HG03571 (cell line): ENCODE measurements around the gene CASP2.
"Not testable (repeated sequence)": the region's sequence is repeated elsewhere in the genome, so short reads cannot be mapped to it uniquely, and the experiment has no call there.

Experiments used
- ATAC-seq: cut with Tn5 transposase; IDR thresholded peaks from one replicate; pipeline ENCODE4 v1.9.1; 2021; ENCODE audit not compliant: unreplicated experiment

Gene CASP2

DNA sequence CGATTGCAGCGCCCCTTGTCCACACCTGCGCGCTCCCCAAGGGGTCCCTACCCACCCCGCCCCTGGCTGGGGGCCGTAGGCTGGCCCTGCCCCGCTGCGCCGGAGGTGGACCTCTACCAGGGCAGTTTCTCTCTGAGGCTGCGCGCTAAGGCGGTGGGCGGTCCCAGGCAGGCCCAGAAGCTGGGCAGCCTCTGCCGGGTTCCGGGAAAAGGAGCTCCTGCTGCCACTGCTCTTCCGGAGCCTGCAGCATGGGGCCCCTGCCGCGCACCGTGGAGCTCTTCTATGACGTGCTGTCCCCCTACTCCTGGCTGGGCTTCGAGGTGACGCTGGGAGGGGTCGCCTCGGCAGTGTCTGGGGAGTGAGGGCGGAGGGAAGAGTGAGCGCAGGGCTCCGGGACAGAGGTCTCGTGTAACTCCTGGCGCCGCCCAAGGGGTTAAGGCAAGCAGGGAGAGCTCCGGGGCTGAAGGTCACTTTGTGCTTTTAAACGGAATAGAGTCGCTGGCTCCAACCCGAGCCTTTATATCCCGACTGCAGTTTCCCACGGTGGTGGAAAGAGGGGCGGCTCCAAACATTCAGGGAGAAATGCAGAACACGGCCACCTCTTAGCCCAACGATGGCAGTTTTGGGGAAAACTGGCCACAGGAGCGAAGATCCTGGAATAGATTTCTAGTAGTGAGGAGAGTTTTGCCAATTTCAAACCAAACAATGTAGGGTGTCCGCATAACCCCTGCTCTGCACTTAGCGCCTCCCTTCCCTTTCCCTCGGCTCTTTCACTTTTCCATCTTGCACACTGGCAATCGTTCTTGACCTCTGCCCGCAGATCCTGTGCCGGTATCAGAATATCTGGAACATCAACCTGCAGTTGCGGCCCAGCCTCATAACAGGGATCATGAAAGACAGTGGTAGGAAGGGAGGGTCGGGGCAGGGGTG is 24.6 kb upstream of the CASP2 start, which contains the start of gene GSTK1:
TSS of gene GSTK1 (plus strand) at position 176 of the 930 bp plus-strand sequence. CDS start at position 249, 73 bp downstream.
- peak; percentile 98 for ATAC-seq

GRCh38 chr7:143264196-143264568 is 24.0 kb upstream of the CASP2 start:
- ATAC-seq, result not testable (repeated sequence)

DNA sequence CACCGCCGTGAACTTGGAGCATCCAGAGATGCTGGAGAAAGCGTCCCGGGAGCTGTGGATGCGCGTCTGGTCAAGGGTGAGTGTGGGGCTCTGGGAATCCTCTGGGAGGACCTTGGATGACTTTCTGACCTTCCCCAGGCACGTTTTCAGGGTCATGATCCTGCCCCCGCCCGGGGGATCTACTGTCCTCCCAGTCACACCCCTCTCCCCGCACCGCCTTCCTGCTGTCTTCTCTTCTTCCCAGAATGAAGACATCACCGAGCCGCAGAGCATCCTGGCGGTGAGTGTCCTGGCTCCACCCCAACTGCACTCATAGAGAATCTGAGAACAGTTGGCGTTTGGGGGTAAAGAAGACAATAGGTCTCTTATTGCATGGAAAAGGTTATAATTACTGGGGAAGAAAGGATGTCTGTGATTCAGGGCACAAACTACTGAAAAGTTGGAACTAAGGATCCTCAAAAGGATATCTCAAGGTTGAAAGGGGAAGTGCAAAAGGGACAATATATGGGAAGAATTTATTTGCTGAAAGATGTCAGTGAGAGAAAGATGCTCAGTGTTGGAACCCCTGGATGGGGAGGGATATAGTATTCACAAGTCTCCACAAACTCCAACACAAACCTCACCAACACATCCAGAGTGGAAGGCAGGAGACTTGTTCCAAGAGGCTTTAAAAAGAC is 23.0 kb upstream of the CASP2 start:
- ATAC-seq, result no peak

DNA sequence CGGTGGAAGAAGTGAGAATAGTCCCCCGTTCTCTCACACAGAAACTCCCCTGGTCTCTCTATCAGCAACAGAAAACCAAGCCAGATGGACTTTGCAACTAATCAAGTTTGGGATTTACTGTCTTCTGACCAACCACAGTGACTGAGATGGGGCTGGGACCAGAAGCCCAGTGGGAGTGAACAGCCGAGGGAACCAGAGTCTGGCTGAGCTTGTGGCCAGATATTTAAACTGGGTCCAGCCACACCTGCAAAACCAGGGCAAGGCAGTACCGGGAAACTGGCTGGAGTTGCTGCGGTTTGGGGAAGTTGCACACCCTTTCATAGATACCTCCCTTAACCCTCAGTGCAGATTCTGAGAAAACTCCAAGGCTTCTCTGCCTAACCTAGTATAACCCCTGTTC is 18.9 kb upstream of the CASP2 start:
- no peak for ATAC-seq

DNA sequence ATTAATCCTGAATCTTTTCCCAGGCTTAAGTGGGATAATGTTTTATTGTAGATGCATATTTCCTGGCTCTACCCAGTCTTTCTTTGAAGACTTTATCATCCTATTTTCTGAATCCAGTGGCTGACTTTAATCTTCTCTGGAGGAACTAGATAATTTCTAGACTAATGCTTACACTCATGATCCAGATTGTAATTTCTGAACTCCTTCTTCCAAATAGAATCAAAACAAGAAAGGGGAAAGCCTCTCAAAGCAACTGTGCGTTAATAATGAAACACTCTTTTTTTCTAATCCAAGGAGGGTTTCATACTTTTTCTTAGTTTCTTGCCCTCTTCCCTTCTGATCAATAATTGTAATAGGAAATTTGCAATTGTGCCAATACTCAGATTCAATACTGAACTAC is 16.9 kb upstream of the CASP2 start:
- no peak for ATAC-seq

GRCh38 chr7:143272871-143273270 is 15.3 kb upstream of the CASP2 start:
- no peak for ATAC-seq

DNA sequence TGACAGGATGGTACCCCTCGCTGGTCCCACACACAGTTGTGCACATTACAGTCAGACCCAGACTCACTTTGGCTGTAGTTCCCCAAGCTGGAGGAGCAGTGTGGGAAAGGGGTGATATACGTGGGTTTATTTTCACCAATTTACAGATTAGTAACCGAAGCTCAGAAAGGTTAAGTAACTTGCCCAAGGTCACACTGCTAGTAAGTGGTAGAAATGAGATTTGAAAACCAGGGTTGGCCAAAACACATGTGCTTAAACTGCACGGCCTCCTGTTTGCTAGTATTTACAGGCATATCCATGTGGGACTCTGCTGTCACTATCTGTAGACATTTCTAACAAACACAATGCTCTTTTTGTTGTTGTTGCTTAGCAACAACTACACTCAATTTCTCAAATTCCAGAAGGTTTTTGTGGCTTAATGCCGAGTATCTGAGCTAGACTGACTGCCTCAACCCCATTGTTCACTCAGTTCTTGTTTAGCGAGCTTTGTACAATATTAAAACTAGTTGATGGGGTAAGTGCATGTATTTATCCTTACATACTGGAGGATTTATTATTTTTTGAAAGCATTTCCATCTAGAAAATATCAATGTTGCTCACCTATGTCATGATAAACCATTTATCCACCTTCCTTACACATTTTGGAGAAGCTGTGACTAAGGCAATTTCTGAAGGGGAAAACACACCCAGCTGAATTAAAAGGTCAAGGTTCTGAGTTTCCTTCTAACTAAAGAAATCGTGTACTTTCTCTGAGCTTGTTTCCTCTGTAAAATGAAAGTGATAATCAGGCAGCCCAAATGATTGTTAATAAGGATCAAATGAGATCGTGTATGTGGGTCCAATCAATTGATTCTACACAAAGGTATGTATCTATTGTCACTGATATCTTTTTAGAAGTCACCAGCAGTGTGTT is 8.7 kb upstream of the CASP2 start:
- no peak for ATAC-seq

- no peak for ATAC-seq
Observed at GRCh38 chr7:143280160-143280559, 8.0 kb upstream of the CASP2 start.

GRCh38 chr7:143280566-143280965 is 7.6 kb upstream of the CASP2 start:
- ATAC-seq, result no peak

GRCh38 chr7:143281529-143281928 is 6.6 kb upstream of the CASP2 start:
- ATAC-seq, result no peak

DNA sequence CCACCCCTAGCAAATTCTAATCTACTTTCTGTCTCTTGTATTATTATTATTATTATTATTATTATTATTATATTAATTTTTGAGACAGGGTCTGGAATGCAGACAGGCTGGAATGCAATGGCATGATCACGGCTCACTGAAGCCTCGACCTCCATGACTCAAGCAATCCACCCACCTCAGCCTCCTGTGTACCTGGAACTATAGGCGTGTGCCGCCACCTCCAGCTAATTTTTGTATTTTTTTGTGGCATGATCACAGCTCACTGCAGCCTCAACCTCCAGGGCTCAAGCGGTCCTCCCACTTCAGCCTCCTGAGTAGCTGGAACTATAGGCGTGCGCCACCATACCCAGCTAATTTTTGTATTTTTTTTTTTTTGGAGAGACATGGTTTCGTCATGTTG is 6.0 kb upstream of the CASP2 start:
- ATAC-seq, result no peak

DNA sequence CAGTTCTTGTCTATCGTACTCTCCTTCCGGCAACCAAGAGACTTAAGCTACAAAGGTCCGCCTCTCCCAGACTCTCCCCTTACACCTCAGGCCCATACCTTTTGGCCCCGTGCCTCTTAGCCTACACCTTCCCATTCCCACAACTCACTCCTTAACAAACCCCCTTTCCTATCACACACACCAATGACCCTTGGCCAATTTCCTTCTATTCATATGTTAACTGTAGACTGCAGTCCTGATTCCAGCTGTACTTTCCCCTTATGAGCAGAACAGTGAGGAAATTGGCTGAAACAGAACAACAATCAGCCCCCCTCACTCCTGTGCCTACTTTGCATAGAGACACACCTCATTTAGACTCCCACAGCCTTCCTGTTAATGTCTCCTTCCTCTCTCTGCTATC is 4.8 kb upstream of the CASP2 start:
- ATAC-seq, result no peak

- no peak for ATAC-seq
Observed at GRCh38 chr7:143284591-143285469, 3.3 kb upstream of the CASP2 start, which contains the start of gene TMEM139. Gene TMEM139, plus strand, starts transcription at chr7:143284958. Its CDS starts 1,000 bp downstream, at chr7:143285958.

DNA sequence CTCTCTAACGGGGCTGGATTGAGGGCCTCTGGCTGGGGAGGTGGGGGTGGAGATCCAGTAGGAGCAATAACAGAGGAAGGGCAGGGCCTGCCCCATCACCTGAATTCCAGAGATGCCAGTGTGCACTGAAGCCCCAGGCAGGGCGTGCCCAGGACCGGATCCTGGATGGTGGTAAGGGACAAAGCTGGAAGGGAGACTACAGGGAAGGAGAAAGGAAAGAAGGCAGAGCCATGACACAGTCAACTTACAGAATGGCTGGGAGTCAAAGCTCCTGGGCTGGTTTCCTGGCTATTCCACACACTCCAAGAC is 2.7 kb upstream of the CASP2 start:
- ATAC-seq, result no peak

DNA sequence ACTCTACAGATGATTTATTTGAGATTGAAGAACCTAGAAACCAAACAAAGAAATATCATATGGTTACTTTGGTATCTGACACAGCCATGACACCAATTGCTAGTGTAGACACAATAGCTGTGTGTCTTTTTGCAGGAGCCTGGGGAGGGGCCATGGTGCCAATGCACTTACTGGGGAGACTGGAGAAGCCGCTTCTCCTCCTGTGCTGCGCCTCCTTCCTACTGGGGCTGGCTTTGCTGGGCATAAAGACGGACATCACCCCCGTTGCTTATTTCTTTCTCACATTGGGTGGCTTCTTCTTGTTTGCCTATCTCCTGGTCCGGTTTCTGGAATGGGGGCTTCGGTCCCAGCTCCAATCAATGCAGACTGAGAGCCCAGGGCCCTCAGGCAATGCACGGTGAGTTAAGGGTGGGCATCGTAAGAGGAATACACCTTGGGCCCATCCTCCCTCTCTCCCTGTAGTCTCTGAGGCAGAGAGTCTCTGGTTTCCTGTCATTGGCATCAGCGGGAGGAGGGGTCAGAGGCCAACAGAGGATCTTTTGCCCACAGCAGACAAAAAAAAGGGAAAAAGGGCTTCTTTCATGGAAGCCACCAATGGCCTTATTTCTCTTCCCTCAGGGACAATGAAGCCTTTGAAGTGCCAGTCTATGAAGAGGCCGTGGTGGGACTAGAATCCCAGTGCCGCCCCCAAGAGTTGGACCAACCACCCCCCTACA is 2.2 kb upstream of the CASP2 start:
- no peak for ATAC-seq

DNA sequence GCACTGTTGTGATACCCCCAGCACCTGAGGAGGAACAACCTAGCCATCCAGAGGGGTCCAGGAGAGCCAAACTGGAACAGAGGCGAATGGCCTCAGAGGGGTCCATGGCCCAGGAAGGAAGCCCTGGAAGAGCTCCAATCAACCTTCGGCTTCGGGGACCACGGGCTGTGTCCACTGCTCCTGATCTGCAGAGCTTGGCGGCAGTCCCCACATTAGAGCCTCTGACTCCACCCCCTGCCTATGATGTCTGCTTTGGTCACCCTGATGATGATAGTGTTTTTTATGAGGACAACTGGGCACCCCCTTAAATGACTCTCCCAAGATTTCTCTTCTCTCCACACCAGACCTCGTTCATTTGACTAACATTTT is 1.6 kb upstream of the CASP2 start:
- ATAC-seq, result no peak

- no peak for ATAC-seq
Observed at GRCh38 chr7:143287339-143287934, 714 bp upstream of the CASP2 start.

DNA sequence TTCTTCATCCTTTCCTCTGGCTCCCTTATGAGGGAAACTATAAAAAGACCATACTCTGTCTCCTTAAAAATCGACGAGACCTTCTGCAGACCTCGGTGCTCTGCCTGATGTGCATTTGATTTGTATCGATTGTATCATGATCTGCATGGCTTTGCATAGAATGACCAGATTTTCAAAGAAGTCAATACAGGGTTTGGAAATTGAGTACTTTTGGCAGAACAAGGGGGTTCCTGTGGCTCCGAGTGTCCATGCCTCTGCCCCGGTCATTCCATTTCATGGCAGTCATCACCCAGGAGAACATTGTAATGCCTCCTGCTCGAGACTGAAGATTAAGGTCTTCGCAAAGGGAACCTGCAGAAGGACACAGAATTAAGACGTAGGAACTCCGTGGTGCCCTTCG is 685 bp downstream of the CASP2 start:
- ATAC-seq, result no peak

GRCh38 chr7:143289421-143289820 is 1.3 kb downstream of the CASP2 start:
- no peak for ATAC-seq
